H1 (cell line): Measurements from ENCODE around the gene COQ8B. TPM values are rescaled to one million over a fixed set of nuclear protein-coding genes. Genes with fewer than 3 reads are reported as not detected.

Source experiments
- CTCF ChIA-PET: fragments of 300-600 bp; sonication (Branson Sonifier 250); formaldehyde crosslinking; loops from one replicate; lab custom pipeline; 2021; ENCODE audit not compliant: partially characterized antibody; lab: Charles Lee
- POLR2A ChIA-PET: fragments of 300-600 bp; sonication (Branson Sonifier 250); formaldehyde crosslinking; loops from one replicate; lab custom pipeline; 2021; ENCODE audit warnings: inconsistent platforms; ENCODE audit not compliant: partially characterized antibody; lab: Charles Lee
- DNase-seq, 2 experiments: peaks; one replicate each; pipeline versions ENCODE4 v3.0.0 to v3.0.0-alpha.2; 2010 to 2022; ENCODE audit warnings: low spot score in 2 of 2, low read depth in 1 of 2, mixed read lengths in 1 of 2
- FAIRE-seq: peaks from 2 replicates; lab custom pipeline; 2011; peaks lifted over from hg19 to GRCh38; lab: Jason Lieb, UNC
- H2AFZ ChIP-seq: 2 replicates; pipeline ENCODE4 v1.8.1; 2012; ENCODE audit warnings: low read length, inconsistent platforms
- H2AK5ac ChIP-seq: 2 replicates; pipeline ENCODE4 v1.6.1; 2013; ENCODE audit warnings: low read depth, low read length
- H2BK120ac ChIP-seq: replicated peaks from 2 replicates; pipeline ENCODE3; 2013; ENCODE audit warnings: low read depth, low read length, inconsistent platforms
- H2BK12ac ChIP-seq: 2 replicates; pipeline ENCODE4 v1.6.1; 2013; ENCODE audit warnings: low read depth, low read length
- H2BK15ac ChIP-seq: 2 replicates; pipeline ENCODE4 v1.6.1; 2013; ENCODE audit warnings: low read length
- H2BK20ac ChIP-seq: 2 replicates; pipeline ENCODE4 v1.6.1; 2013; ENCODE audit warnings: low read length
- H2BK5ac ChIP-seq: 2 replicates; pipeline ENCODE4 v1.6.1; 2013; ENCODE audit warnings: low read depth, low read length
- H3K14ac ChIP-seq: 2 replicates; pipeline ENCODE4 v1.6.1; 2013; ENCODE audit warnings: inconsistent platforms; ENCODE audit not compliant: insufficient read length
- H3K18ac ChIP-seq: 2 replicates; pipeline ENCODE4 v1.6.1; 2013; ENCODE audit warnings: low read length; ENCODE audit errors: extremely low read depth
- H3K23ac ChIP-seq: 2 replicates; pipeline ENCODE4 v1.6.1; 2013; ENCODE audit warnings: inconsistent platforms; ENCODE audit not compliant: insufficient read length
- H3K23me2 ChIP-seq: 2 replicates; pipeline ENCODE4 v1.6.1; 2013; ENCODE audit warnings: low read depth, low read length
- H3K27ac ChIP-seq: 2 replicates; pipeline ENCODE4 v1.6.1; 2011; ENCODE audit warnings: low read depth, low read length, inconsistent platforms
- H3K27me3 ChIP-seq, 4 experiments: replicated peaks in 1 of 4; 1 replicate in 1 of 4; 2 replicates in 3 of 4; pipeline versions ENCODE4 v1.6.1 to v1.8.1; 2011 to 2013; ENCODE audit warnings: low read length in 3 of 4, mild to moderate bottlenecking in 3 of 4, inconsistent platforms in 2 of 4, mixed read lengths in 2 of 4, moderate library complexity in 1 of 4; ENCODE audit not compliant: control insufficient read depth in 3 of 4, insufficient read depth in 3 of 4; ENCODE audit errors: extremely low read depth in 1 of 4
- H3K36me3 ChIP-seq, 4 experiments: 2 replicates each; pipeline versions ENCODE4 v1.6.1 to v1.8.1; 2011 to 2013; ENCODE audit warnings: mild to moderate bottlenecking in 4 of 4, low read length in 3 of 4, moderate library complexity in 2 of 4, control low read depth in 1 of 4, inconsistent platforms in 1 of 4; ENCODE audit not compliant: insufficient read depth in 4 of 4, control insufficient read depth in 2 of 4
- H3K4ac ChIP-seq: replicated peaks from 2 replicates; pipeline ENCODE3; 2013; ENCODE audit warnings: low read length, low read depth, mixed read lengths, inconsistent platforms; ENCODE audit not compliant: insufficient read length
- H3K4me1 ChIP-seq, 4 experiments: replicated peaks in 1 of 4; 1 replicate in 1 of 4; 2 replicates in 3 of 4; pipeline versions ENCODE4 v1.6.1 to v1.8.1; 2011 to 2013; ENCODE audit warnings: low read length in 3 of 4, inconsistent platforms in 2 of 4, mixed read lengths in 1 of 4; ENCODE audit not compliant: insufficient read depth in 4 of 4, control insufficient read depth in 3 of 4
- H3K4me2 ChIP-seq, 2 experiments: 2 replicates each; pipeline versions ENCODE4 v1.6.1 to v1.8.1; 2011 to 2013; ENCODE audit warnings: low read depth in 2 of 2, low read length in 2 of 2, control low read depth in 1 of 2, inconsistent platforms in 1 of 2, mild to moderate bottlenecking in 1 of 2; ENCODE audit not compliant: insufficient read depth in 1 of 2
- H3K4me3 ChIP-seq, 4 experiments: fragments of 200-600, 300-600 bp in 1 of 4; sonication (generic), shearing (Covaris generic), sonication (Bioruptor Twin) in 1 of 4; 2 replicates each; pipeline versions ENCODE4 v1.5.1 to v1.8.1; 2011 to 2016; ENCODE audit warnings: low read length in 4 of 4, low read depth in 3 of 4, control low read depth in 2 of 4, inconsistent platforms in 2 of 4, mild to moderate bottlenecking in 2 of 4, mixed read lengths in 1 of 4, moderate library complexity in 1 of 4; ENCODE audit not compliant: insufficient read depth in 2 of 4; ENCODE audit errors: extremely low read depth in 1 of 4
- H3K56ac ChIP-seq: replicated peaks from 2 replicates; pipeline ENCODE3; 2013; ENCODE audit warnings: low read depth, mild to moderate bottlenecking, mixed read lengths, low read length, inconsistent platforms; ENCODE audit not compliant: insufficient read length
- H3K79me1 ChIP-seq: 2 replicates; pipeline ENCODE4 v1.6.1; 2013; ENCODE audit warnings: low read depth, low read length, control low read depth
- H3K79me2 ChIP-seq, 2 experiments: 2 replicates each; pipeline versions ENCODE4 v1.6.1 to v1.8.1; 2012 to 2013; ENCODE audit warnings: low read length in 2 of 2, mild to moderate bottlenecking in 2 of 2, inconsistent platforms in 1 of 2; ENCODE audit not compliant: insufficient read depth in 2 of 2, control insufficient read depth in 1 of 2
- H3K9ac ChIP-seq, 4 experiments: replicated peaks in 1 of 4; 1 replicate in 1 of 4; 2 replicates in 3 of 4; pipeline versions ENCODE4 v1.6.1 to v1.8.1; 2011 to 2013; ENCODE audit warnings: low read depth in 3 of 4, low read length in 3 of 4, control low read depth in 2 of 4, mild to moderate bottlenecking in 2 of 4, moderate library complexity in 2 of 4, inconsistent platforms in 1 of 4; ENCODE audit errors: extremely low read depth in 1 of 4
- H3K9me3 ChIP-seq, 2 experiments: 2 replicates each; pipeline versions ENCODE4 v1.6.1 to v1.8.1; 2012 to 2013; ENCODE audit warnings: mild to moderate bottlenecking in 2 of 2, moderate library complexity in 2 of 2, control low read depth in 1 of 2, inconsistent platforms in 1 of 2, low read depth in 1 of 2, low read length in 1 of 2, mixed read lengths in 1 of 2; ENCODE audit not compliant: insufficient read depth in 2 of 2
- H4K20me1 ChIP-seq, 2 experiments: replicated peaks in 1 of 2; 2 replicates each; pipeline versions ENCODE3 to v1.8.1; 2011 to 2013; ENCODE audit warnings: inconsistent platforms in 2 of 2, low read length in 2 of 2, mild to moderate bottlenecking in 1 of 2; ENCODE audit not compliant: insufficient read depth in 2 of 2, control insufficient read depth in 1 of 2
- H4K5ac ChIP-seq: 2 replicates; pipeline ENCODE4 v1.6.1; 2013; ENCODE audit warnings: low read length, low read depth, mixed read lengths, inconsistent platforms; ENCODE audit not compliant: insufficient read length
- H4K8ac ChIP-seq: 2 replicates; pipeline ENCODE4 v1.8.0; 2013; ENCODE audit warnings: mild to moderate bottlenecking, moderate library complexity, low read length, inconsistent platforms; ENCODE audit not compliant: insufficient read depth; ENCODE audit errors: extremely low read depth
- H4K91ac ChIP-seq: replicated peaks from 2 replicates; pipeline ENCODE3; 2013; ENCODE audit warnings: low read length, mixed read lengths, inconsistent platforms; ENCODE audit not compliant: insufficient read length
- ATF3 ChIP-seq: IDR thresholded peaks from 2 replicates; pipeline ENCODE4 v1.6.1; 2011; ENCODE audit warnings: low read depth, mild to moderate bottlenecking, low read length; ENCODE audit not compliant: insufficient read depth
- EZH2 ChIP-seq: fragments of 200-600 bp; sonication (generic); IDR thresholded peaks from 2 replicates; pipeline ENCODE4 v1.7.1; 2012; ENCODE audit warnings: low read depth, mild to moderate bottlenecking, moderate library complexity, low read length, inconsistent platforms; ENCODE audit not compliant: severe bottlenecking
- POLR2AphosphoS5 ChIP-seq: IDR thresholded peaks from 2 replicates; pipeline ENCODE4 v1.6.1; 2011; ENCODE audit warnings: low read depth, low read length
- SP2 ChIP-seq: IDR thresholded peaks from 2 replicates; pipeline ENCODE4 v1.6.1; 2012; ENCODE audit warnings: mild to moderate bottlenecking, low read length, inconsistent platforms
- SRF ChIP-seq: IDR thresholded peaks from 2 replicates; pipeline ENCODE4 v1.6.1; 2011; ENCODE audit warnings: mild to moderate bottlenecking, low read depth, low read length, moderate library complexity
- SUZ12 ChIP-seq: fragments of 200-600 bp; sonication (generic); IDR thresholded peaks from 2 replicates; pipeline ENCODE4 v1.6.1; 2012; ENCODE audit warnings: mild to moderate bottlenecking, inconsistent platforms, low read length, moderate library complexity, mixed read lengths
- YY1 ChIP-seq: IDR thresholded peaks from 2 replicates; pipeline ENCODE4 v1.6.1; 2011; ENCODE audit warnings: low read depth, mild to moderate bottlenecking, low read length
- WGBS, 2 experiments: shearing (Covaris generic) in 1 of 2; methylation state at CpG; one replicate each; pipeline versions ENCODE4 v1.1.6 to v1.1.7; 2013 to 2015; ENCODE audit warnings: low lambda C conversion rate in 2 of 2, mixed read lengths in 2 of 2, inconsistent platforms in 1 of 2, low coverage in 1 of 2, missing lambda C conversion rate in 1 of 2; ENCODE audit not compliant: insufficient replicate concordance in 2 of 2, insufficient coverage in 1 of 2, insufficient read length in 1 of 2; ENCODE audit errors: extremely low coverage in 1 of 2, missing lambda C conversion rate in 1 of 2; 5-methylcytosine and 5-hydroxymethylcytosine counted together
- polyA plus RNA-seq, 7 experiments: library from polyadenylated mRNA; depleted of rRNA in 3 of 7; stranded (reverse) in 5 of 7; unstranded in 2 of 7; fragments of >200 nt in 5 of 7; fragments of 200-250 nt in 2 of 7; gene quantifications; 1 replicate in 5 of 7; 2 replicates in 1 of 7; 4 replicates in 1 of 7; pipeline versions ENCODE4 v1.2.1 to v1.2.3, GENCODE V29; 2011 to 2013; ENCODE audit warnings: missing spikeins in 2 of 7, mixed read lengths in 2 of 7
- total RNA-seq: library from RNA; stranded (reverse); fragmentation: NEBNext Ultra II Directional; extraction: Animal tissue kit (Norgen Biotek cat#: 25700); gene quantifications from 2 replicates; pipeline ENCODE4 v1.2.1, GENCODE V29; 2021

The COQ8B gene
- total and polyA plus RNA-seq, 2 of the 8 experiments (the other 6 are each of a cell fraction or from before 2014, with no cell fraction given), result 41.7 to 46.1 TPM

- H3K23ac ChIP-seq, result no peak overlapping the region
- no peak overlapping the region for H3K14ac ChIP-seq
- DNase-seq (no peak), FAIRE-seq (no peak)
- H3K36me3 ChIP-seq, result peaks cover 0 to 13% (median 1%) of the 10 kb centered on the region in 4 experiments; a peak in 3 of 8 replicates
- no peak overlapping the region for H3K56ac ChIP-seq
- WGBS, 2 experiments, result 91% methylated on average over 12 of the region's 12 CpGs; no CpG with 5 or more reads in 1 of the 2 experiments
- TF ChIP-seq YY1, result no peak
- no peak for TF ChIP-seq ATF3
- no peak for TF ChIP-seq POLR2AphosphoS5
- no peak for TF ChIP-seq SUZ12
- TF ChIP-seq EZH2, result no peak
- TF ChIP-seq SRF, result no peak
- TF ChIP-seq SP2, result no peak
- no peak overlapping the region for H2AK5ac ChIP-seq
- peaks cover 0 to 13% (median 3%) of the 10 kb centered on the region in 4 experiments; a peak in 4 of 7 replicates for H3K4me1 ChIP-seq
- H4K8ac ChIP-seq, result peak overlapping the region; percentile 2; the same call in 1 of the 2 replicates
- H2BK120ac ChIP-seq, result no peak overlapping the region
- no peak overlapping the region for H2BK12ac ChIP-seq
- no peak overlapping the region for H2BK5ac ChIP-seq
- H4K5ac ChIP-seq, result no peak overlapping the region
- H3K4me3 ChIP-seq, result no peak overlapping the region
- no peak overlapping the region for H3K9ac ChIP-seq
- H3K79me2 ChIP-seq, result 0 out of 4 replicates have a peak, but pooled peaks cover 0 to 5% of the 10 kb centered on the region in 2 experiments
- no peak overlapping the region for H3K18ac ChIP-seq
- H3K27ac ChIP-seq, result no peak overlapping the region
- POLR2A ChIA-PET, result interaction anchor here (1.0 to 12.4 kb wide), 12 partner anchors 10 to 64 kb away, joined by 3 to 120 read pairs (median 7); partner anchors contain the start of genes ACTMAP, COQ8B, ITPKC and NUMBL
- H3K4ac ChIP-seq, result no peak overlapping the region
- H2BK20ac ChIP-seq, result no peak overlapping the region
- no peak overlapping the region for H2BK15ac ChIP-seq
- H3K4me2 ChIP-seq, result no peak overlapping the region
- no peaks in the 10 kb centered on the region for H3K23me2 ChIP-seq
- H3K9me3 ChIP-seq, result no peaks in the 10 kb centered on the region
- H3K79me1 ChIP-seq, result no peaks in the 10 kb centered on the region
- no peak overlapping the region for H2AFZ ChIP-seq
- H4K20me1 ChIP-seq, result peaks cover 0 to 8% of the 10 kb centered on the region in 2 experiments
- CTCF ChIA-PET, result interaction anchor here (1.1 to 4.7 kb wide), 11 partner anchors 9 to 77 kb away, joined by 3 to 26 read pairs (median 7); no protein-coding TSS in a partner anchor
- H3K27me3 ChIP-seq, result no peaks in the 10 kb centered on the region
- no peak overlapping the region for H4K91ac ChIP-seq
Measured at GRCh38 chr19:40742886-40743285, 26.2 kb upstream of the COQ8B start.
